IMR-90 (cell line): Measurements from ENCODE around the gene PCMTD2.

Experiments used
- CEBPB ChIP-seq: IDR thresholded peaks from 2 replicates; pipeline ENCODE4 v1.6.1; 2012; ENCODE audit warnings: low read depth, low read length, improper control_type of control experiment
- ELK1 ChIP-seq: fragments of 150-350 bp; IDR thresholded peaks from 2 replicates; pipeline ENCODE4 v1.6.1; 2016; ENCODE audit warnings: low read depth, mild to moderate bottlenecking, low read length, moderate library complexity, borderline replicate concordance
- FOS ChIP-seq: fragments of 150-350 bp; IDR thresholded peaks from 2 replicates; pipeline ENCODE4 v1.6.1; 2016; ENCODE audit warnings: low read depth, low read length
- POLR2A ChIP-seq: IDR thresholded peaks from 2 replicates; pipeline ENCODE4 v1.6.1; 2012; ENCODE audit warnings: mild to moderate bottlenecking, low read depth, low read length
- RAD21 ChIP-seq: IDR thresholded peaks from 2 replicates; pipeline ENCODE4 v1.6.1; 2012; ENCODE audit warnings: low read length, improper control_type of control experiment
- SMC3 ChIP-seq: fragments of 150-350 bp; IDR thresholded peaks from 2 replicates; pipeline ENCODE4 v1.6.1; 2016; ENCODE audit warnings: low read depth, mild to moderate bottlenecking, antibody characterized with exemption, low read length, moderate library complexity
- TF ChIP-seq, protein P1 (sequence below): conservative IDR thresholded peaks from 2 replicates; pipeline ENCODE4 v1.5.1; 2012; ENCODE audit warnings: mild to moderate bottlenecking, low read depth, low read length, improper control_type of control experiment

GRCh38 chr20:64266988-64267387, 11.4 kb downstream of the PCMTD2 start:
- TF ChIP-seq RAD21 = no peak
- TF ChIP-seq, protein P1, sequence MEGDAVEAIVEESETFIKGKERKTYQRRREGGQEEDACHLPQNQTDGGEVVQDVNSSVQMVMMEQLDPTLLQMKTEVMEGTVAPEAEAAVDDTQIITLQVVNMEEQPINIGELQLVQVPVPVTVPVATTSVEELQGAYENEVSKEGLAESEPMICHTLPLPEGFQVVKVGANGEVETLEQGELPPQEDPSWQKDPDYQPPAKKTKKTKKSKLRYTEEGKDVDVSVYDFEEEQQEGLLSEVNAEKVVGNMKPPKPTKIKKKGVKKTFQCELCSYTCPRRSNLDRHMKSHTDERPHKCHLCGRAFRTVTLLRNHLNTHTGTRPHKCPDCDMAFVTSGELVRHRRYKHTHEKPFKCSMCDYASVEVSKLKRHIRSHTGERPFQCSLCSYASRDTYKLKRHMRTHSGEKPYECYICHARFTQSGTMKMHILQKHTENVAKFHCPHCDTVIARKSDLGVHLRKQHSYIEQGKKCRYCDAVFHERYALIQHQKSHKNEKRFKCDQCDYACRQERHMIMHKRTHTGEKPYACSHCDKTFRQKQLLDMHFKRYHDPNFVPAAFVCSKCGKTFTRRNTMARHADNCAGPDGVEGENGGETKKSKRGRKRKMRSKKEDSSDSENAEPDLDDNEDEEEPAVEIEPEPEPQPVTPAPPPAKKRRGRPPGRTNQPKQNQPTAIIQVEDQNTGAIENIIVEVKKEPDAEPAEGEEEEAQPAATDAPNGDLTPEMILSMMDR = no peak
- TF ChIP-seq ELK1 = no peak
- TF ChIP-seq SMC3 = no peak
- no peak for TF ChIP-seq POLR2A
- TF ChIP-seq CEBPB = no peak
- no peak for TF ChIP-seq FOS
